DMS114 treated with DMSO at 0.1 percent for 48 hours (cell line): ENCODE measurements around the gene SMURF2.
A peak's percentile ranks its signal among the peaks of the same experiment; 100 is the strongest.

Experiments
- DNase-seq: peaks from one replicate; lab custom pipeline; 2025; ENCODE audit not compliant: unreplicated experiment; lab: John Stamatoyannopoulos, UW

SMURF2 gene

GRCh38 chr17:64544742-64545141 is 117.4 kb downstream of the SMURF2 start:
- no peak for DNase-seq

DNA sequence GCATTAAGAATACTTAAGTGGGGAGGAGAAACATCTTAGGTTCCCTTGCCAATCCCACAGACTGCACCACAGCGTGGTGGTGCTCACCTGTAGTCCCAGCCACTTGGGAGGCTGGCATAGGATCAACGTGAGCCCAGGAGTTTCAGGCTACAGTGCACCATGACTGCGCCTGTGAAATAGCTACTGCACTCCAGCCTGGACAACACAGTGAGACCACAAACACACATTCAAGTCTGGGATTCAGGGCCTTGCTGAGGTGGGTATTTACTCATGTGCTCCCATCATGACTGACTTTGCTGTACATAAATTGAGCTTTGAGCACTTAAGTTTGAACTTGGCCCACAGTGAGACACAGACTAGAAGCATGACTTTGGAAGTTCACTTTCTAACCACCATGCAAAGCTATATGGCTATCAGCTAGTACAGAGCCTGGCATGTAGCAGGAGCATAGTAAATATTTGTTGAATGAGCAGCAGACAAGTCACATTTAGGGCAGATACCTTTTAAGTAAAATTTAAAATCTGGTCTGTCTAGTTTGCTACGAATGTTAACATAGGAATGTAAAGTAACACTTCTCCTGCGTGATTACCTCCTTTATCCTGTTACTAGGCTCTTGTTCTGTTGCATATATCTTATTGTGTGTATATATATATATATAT is 121.9 kb downstream of the SMURF2 start:
- DNase-seq: no peak

GRCh38 chr17:64538508-64539130 is 123.5 kb downstream of the SMURF2 start:
- DNase-seq: no peak

DNA sequence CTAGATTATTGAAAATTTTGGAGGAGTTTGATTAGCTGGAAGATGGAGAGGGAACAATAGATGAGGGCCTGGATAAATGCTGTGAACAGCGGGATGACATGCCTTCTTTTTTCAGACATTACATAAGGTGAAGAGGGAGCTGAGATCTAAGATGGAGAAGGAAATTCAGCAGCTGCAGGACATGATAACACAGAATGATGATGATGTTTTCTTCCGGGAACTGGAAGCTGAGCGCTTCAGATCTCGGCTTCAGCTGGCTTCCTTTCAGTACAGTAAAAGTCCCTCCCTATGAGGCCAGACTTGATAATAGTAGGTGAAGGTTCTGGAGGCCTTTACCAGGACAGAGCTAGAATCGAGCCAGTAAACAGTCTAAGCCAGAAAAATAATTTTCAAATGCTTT is 124.6 kb downstream of the SMURF2 start:
- no peak for DNase-seq

- no peak for DNase-seq
Measured at GRCh38 chr17:64536913-64537312, 125.2 kb downstream of the SMURF2 start.

DNA sequence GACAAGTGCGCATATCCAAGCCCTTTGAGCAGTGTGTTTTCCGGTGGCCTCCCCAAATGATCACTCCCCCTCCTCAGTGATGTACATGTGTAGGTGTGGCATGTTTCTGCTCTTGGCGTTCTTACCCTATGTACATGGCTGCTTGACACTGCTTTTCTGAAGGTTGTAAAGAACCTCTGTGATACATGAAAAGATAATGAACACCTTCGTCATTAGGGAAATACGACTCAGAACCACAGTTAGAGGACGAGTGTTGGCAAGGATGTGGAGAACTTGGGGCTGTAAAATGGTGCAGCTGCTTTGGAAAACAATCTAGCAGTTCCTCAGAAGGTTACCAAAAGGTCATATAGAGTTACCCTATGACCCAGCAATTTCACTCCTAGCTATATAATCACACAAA is 126.8 kb downstream of the SMURF2 start:
- no peak for DNase-seq

DNA sequence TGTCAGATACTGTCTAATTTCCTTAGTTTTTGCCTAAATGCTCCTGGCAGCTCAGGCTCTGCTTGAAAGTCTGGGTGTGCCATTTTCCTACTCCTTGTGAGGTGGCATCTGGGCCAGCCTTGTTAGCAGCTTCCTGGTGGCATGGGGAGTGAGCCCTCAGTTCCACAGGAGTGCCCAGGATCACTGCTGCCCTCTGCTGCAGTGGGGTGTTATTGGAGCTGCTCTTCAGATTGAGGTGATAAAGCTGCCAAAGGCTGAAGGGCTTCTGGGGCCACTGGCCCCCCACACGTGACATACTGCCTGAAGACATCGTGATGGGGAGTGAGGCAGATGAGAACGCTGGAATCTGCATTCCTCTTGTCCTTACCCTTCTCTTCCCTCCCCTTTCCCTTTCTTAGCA is 127.9 kb downstream of the SMURF2 start:
- no peak for DNase-seq

DNA sequence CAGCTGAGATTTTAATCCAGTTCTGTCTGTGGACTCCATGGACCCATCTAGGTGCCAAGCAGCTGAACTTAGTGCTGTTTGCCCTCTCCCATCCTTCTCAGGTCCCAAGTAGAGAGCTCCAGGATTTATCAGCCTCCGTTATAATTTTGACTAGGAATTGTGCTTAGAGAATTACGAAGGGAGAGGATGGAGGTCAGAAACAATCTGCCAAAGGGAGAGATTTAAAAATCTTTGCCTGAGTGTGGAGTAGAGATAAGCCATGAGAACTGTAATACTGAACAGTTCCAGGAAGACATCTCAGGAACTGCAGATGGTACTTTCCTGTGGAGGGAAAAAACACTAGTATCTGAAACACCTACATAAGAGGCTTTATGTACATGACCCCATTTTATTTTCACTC is 128.3 kb downstream of the SMURF2 start:
- DNase-seq: no peak

DNA sequence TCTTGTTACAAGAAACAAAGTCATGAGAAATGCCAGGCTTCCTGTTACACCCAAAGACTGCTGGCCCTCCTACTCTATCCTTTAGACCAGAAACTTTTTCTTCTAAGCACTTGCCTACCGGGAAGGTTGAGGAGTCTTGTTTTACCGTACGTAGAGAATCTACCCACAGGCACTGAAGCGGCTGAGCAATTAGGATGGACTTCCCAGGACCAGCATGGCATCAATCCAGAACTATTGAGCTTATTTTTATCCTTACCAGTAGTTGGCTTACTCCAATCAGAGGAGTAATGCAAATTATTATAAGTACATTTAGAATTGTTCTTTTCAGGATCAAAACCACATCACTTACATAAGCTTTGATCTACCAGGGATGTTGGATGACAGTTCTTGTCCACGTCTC is 129.7 kb downstream of the SMURF2 start:
- DNase-seq: no peak

DNA sequence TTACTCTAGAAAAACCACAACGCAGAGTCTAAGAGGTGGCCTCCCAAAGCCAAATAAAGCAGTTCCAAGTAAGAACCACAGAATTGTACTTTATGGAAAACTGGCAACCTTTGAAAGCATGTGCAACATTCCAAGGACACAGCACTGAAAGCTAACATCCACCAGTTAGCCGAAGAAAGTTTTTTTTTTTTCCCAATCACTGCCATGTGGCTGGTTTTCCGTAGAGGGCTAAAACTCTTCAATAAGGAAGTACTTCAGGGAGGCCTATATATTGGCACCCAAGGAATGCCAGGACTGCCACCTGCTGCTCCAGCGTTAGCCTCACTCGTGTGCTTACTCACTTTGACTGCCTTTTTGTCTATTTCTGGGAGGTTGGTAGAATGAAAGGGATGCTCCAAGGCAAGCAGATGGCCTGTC is 130.1 kb downstream of the SMURF2 start:
- DNase-seq: no peak

- DNase-seq: no peak
Measured at GRCh38 chr17:64529221-64529620, 132.9 kb downstream of the SMURF2 start.

DNA sequence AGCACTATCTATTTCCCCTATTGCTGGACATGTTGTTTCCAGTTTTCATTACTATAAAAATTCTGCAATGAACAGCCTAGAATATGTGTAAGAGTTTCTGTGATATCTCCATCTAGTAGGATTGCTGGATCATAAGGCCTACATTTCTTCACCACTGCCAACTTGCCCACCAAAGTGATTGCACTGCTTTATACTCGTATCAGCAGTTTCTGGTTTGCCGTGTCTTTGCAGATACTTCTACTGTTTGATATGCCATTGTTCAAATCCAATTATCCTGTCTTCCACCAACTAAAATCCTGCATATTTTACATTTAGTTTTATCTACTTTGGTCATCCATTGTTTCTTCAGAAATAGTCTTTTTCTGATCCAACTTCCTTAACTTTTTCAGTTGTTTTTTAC is 134.2 kb downstream of the SMURF2 start:
- no peak for DNase-seq

DNA sequence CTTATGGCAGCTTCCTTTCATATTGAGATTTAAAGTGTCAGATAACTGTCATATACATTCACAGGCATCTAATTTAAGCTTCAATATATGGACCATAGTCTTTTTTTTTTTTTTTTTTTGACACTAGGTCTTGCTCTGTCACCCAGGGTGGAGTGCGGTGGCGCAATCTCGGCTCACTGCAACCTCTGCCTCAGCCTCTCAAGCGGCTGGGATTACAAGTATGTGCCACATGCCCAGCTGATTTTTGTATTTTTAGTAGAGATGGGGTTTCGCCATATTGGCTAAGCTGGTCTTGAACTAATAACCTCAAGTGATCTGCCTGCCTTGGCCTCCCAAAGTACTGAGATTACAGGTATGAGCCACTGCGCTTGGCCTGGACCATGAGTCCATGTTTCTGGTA is 141.7 kb downstream of the SMURF2 start:
- no peak for DNase-seq

- no peak for DNase-seq
Measured at GRCh38 chr17:64519601-64520000, 142.5 kb downstream of the SMURF2 start.

DNA sequence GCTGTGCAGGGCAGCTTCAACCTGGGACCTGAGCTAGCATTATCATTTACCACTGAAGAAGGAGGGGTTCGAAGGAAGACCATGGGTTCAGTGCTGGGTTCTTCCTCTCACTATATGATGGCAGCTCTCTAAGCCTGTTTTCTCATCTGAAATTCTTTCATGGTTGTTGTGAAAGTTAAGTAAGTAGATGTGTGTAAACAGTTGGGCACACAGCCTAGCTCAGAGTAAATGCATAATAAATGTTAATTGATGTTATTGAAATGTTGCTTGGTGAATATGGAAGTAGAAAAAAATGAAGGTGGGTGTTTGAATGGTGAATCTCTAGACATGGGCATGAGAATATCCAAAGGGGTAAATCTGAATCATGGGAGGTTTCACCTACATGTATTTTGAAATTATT is 146.3 kb downstream of the SMURF2 start:
- no peak for DNase-seq

DNA sequence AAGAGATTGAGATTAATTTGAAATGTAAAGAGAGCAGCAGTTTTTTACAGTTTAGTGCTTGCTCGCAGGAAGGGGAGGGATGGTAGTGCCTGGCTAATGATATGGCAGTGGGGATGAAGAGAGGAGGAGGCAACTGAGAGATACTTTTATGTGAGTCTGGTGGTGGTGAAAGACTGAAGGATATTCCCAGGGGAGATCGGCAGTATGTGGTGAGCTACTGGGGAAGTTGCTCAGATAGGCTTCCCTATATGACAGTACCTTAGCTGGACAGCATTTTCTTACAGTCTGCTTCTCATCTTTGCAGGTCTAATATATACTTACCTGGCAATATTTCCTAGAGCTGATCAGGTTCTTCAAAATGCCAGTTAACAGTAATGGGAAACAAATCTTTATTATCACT is 146.7 kb downstream of the SMURF2 start:
- DNase-seq: no peak

GRCh38 chr17:64509179-64509578 is 152.9 kb downstream of the SMURF2 start:
- no peak for DNase-seq

- DNase-seq: no peak
Measured at GRCh38 chr17:64508683-64509082, 153.4 kb downstream of the SMURF2 start.

GRCh38 chr17:64507413-64507782 is 154.7 kb downstream of the SMURF2 start:
- peak; percentile 45 for DNase-seq

- DNase-seq: peak; percentile 97
Measured at GRCh38 chr17:64506576-64507412, 155.3 kb downstream of the SMURF2 start, which contains the start of gene CEP95. Gene CEP95 (plus strand): TSS chr17:64506977. CDS start chr17:64507098, 121 bp downstream.

DNA sequence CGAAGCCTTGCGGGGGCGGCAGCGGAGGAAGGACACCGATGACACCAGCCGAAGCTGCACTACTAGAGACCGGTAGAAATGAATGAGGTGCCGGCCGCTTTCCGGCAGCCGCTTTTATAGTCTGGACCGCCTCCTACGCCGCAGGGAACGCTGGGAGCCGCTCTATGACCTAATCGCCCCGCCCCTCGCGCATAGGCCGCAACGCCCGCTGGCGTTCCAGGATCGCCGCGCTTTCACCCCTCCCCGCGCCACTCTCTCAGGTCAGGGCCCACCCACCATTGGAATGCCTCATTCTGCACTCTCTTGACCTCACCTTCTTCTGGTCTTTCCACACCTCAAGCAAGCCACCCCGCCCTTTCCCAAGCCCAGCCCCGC is 155.9 kb downstream of the SMURF2 start, which contains the start of gene DDX5:
TSS of gene DDX5 (minus strand) at position 89 of the 375 bp plus-strand sequence. CDS start 170 bp downstream, outside the sequence.
- peak; percentile 94 for DNase-seq
